Activated B cell treated with CpG ODN at 0.5 μM for 24 hours (primary cell): Measurements from ENCODE around the gene ZBTB7A. TPM values are rescaled to one million over a fixed set of nuclear protein-coding genes. Genes with fewer than 3 reads are reported as not detected.

Source experiments
- ATAC-seq: fragments of 200-7000 bp; cut with Tn5 transposase; one replicate; pipeline ENCODE4 v1.10.0; 2021; ENCODE audit warnings: low read depth, mild to moderate bottlenecking, moderate library complexity
- CTCF ChIA-PET: fragments of 350-600 bp; sonication (Branson Sonifier 250); formaldehyde crosslinking; loops from one replicate; lab custom pipeline; 2021; ENCODE audit warnings: antibody characterized with exemption; lab: Charles Lee
- POLR2A ChIA-PET: fragments of 350-600 bp; sonication (Branson Sonifier 250); formaldehyde crosslinking; loops from one replicate; lab custom pipeline; 2021; ENCODE audit warnings: antibody characterized with exemption; lab: Charles Lee
- DNase-seq: peaks from one replicate; pipeline ENCODE4 v3.0.0; 2022
- H3K27ac Mint-ChIP-seq: one replicate; pipeline ENCODE4 v1.8.0; 2020; ENCODE audit warnings: mixed read lengths
- H3K27me3 Mint-ChIP-seq: one replicate; pipeline ENCODE4 v1.8.0; 2021; ENCODE audit warnings: mixed read lengths
- H3K36me3 Mint-ChIP-seq: one replicate; pipeline ENCODE4 v1.8.0; 2021; ENCODE audit warnings: low read depth, mixed read lengths
- H3K4me1 Mint-ChIP-seq: one replicate; pipeline ENCODE4 v1.8.0; 2021; ENCODE audit warnings: mixed read lengths
- H3K4me3 Mint-ChIP-seq: one replicate; pipeline ENCODE4 v1.8.0; 2020; ENCODE audit warnings: mild to moderate bottlenecking, mixed read lengths
- H3K9me3 Mint-ChIP-seq: one replicate; pipeline ENCODE4 v1.8.0; 2020; ENCODE audit warnings: mixed read lengths
- intact Hi-C: fragments of 100-400 bp; cut with micrococcal nuclease; formaldehyde crosslinking; loops from one replicate; pipeline ENCODE4 v1.15.1; 2024
- total RNA-seq: library from RNA; stranded (reverse); gene quantifications from 2 replicates; pipeline ENCODE4 v1.2.3, GENCODE V29; 2022
- TF ChIP-seq, protein P1 (sequence below): fragments of 200-600 bp; IDR thresholded peaks from one replicate; pipeline ENCODE4 v1.8.0; 2022; ENCODE audit warnings: antibody characterized with exemption, mild to moderate bottlenecking

ZBTB7A gene
- total RNA-seq, 1 donor from 2014 or later: 49.2 TPM

DNA sequence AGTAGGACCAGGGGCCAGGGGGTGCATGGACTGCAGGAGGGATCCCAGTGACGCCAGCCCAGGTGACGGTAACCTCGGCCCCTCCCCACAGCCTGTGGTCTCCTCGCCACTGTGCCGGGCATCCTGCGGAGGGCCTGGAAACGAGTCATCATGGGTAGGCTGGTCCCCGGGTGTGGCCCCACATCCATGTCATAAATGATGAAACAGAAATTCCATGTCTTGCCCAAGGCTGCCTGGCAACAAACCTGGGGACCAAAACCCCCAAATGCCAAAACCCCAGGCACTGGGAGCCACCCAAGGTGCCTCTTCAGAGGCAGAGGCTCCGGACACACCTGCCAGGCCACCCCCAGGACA, 36.4 kb upstream of the ZBTB7A start:
- no peaks in the 10 kb centered on the region for H3K27me3 Mint-ChIP-seq
- DNase-seq (no peak), ATAC-seq (no peak)
- peaks cover 54% of the 10 kb centered on the region for H3K36me3 Mint-ChIP-seq
- H3K4me3 Mint-ChIP-seq: no peak overlapping the region
- no peak overlapping the region for H3K27ac Mint-ChIP-seq
- H3K4me1 Mint-ChIP-seq: peaks cover 18% of the 10 kb centered on the region
- TF ChIP-seq, protein P1, sequence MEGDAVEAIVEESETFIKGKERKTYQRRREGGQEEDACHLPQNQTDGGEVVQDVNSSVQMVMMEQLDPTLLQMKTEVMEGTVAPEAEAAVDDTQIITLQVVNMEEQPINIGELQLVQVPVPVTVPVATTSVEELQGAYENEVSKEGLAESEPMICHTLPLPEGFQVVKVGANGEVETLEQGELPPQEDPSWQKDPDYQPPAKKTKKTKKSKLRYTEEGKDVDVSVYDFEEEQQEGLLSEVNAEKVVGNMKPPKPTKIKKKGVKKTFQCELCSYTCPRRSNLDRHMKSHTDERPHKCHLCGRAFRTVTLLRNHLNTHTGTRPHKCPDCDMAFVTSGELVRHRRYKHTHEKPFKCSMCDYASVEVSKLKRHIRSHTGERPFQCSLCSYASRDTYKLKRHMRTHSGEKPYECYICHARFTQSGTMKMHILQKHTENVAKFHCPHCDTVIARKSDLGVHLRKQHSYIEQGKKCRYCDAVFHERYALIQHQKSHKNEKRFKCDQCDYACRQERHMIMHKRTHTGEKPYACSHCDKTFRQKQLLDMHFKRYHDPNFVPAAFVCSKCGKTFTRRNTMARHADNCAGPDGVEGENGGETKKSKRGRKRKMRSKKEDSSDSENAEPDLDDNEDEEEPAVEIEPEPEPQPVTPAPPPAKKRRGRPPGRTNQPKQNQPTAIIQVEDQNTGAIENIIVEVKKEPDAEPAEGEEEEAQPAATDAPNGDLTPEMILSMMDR: no peak
- intact Hi-C loops: no loop called here
- H3K9me3 Mint-ChIP-seq: no peaks in the 10 kb centered on the region
- POLR2A ChIA-PET: interaction anchor here (1.1 kb wide), 1 partner anchor 13 kb away, joined by 4 read pairs; no protein-coding TSS in a partner anchor
- CTCF ChIA-PET: no interaction called here

DNA sequence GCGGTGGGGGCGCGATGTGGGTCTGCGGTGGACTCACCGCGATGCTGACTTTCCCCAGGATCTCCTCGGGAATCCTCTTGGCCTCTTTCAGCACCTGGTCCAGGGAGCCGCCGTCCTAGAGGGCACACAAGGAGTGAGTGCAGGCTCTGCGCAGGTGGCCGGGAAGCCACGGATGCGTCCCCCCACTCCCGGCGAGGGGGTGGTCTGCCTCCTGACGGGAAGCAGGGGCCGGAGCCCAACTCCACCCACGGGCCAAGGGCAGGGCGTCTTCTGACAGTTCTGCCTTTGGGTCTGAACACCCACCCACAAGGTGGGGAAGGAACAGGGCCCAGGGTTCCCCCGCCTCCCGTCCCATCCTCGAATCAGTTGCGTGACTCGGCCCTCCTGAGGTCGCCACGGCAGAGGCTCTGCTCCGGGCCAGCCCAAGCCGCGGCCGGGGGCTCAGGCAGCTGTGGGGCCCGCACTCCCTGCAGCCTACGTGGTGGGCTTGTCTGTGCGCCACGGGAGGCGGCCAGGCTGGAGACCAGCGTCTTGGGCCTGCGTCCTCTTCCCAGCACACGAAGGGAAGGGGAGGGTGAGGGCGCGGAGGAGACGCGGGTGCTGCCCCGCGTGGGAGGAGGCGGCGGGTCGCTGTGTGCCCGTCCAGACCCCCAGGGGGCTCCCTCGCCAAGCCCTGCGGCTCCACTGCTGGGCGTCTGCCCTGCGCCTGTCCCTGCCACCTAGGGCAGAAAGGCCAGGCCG, 35.8 kb upstream of the ZBTB7A start:
- TF ChIP-seq, protein P1: no peak
- Mint-ChIP-seq H3K36me3 (peaks cover 58% of the 10 kb centered on the region), H3K27ac (no peak overlapping the region), H3K4me3 (no peak overlapping the region), H3K4me1 (peaks cover 13% of the 10 kb centered on the region), H3K9me3 (no peaks in the 10 kb centered on the region), H3K27me3 (no peaks in the 10 kb centered on the region)
- intact Hi-C loops: no loop called here
- CTCF ChIA-PET: no interaction called here
- ATAC-seq (no peak), DNase-seq (no peak)
- POLR2A ChIA-PET: no interaction called here

DNA sequence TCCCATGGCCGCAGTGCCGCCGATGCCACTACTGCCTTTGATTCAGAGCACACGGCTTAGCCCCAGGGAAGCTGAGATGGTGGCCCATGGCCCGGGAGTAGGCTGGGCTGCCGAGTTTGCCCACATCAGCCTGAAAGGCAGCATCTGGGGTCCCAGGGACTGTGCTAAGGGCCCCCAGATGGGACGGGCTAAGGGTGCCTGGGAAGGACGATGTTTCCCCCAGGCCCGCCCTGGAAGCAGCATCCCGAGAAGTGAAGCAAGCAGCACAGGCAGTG, 34.7 kb upstream of the ZBTB7A start:
- DNase-seq (no peak), ATAC-seq (no peak)
- peaks cover 8% of the 10 kb centered on the region for H3K4me1 Mint-ChIP-seq
- H3K36me3 Mint-ChIP-seq: peaks cover 56% of the 10 kb centered on the region
- TF ChIP-seq, protein P1: no peak
- ChIA-PET POLR2A (interaction anchor here (1.1 kb wide), 1 partner anchor 8 kb away, joined by 4 read pairs; no protein-coding TSS in a partner anchor), CTCF (no interaction called here)
- no peak overlapping the region for H3K4me3 Mint-ChIP-seq
- intact Hi-C loops: no loop called here
- no peak overlapping the region for H3K27ac Mint-ChIP-seq
- no peaks in the 10 kb centered on the region for H3K27me3 Mint-ChIP-seq
- H3K9me3 Mint-ChIP-seq: no peaks in the 10 kb centered on the region

DNA sequence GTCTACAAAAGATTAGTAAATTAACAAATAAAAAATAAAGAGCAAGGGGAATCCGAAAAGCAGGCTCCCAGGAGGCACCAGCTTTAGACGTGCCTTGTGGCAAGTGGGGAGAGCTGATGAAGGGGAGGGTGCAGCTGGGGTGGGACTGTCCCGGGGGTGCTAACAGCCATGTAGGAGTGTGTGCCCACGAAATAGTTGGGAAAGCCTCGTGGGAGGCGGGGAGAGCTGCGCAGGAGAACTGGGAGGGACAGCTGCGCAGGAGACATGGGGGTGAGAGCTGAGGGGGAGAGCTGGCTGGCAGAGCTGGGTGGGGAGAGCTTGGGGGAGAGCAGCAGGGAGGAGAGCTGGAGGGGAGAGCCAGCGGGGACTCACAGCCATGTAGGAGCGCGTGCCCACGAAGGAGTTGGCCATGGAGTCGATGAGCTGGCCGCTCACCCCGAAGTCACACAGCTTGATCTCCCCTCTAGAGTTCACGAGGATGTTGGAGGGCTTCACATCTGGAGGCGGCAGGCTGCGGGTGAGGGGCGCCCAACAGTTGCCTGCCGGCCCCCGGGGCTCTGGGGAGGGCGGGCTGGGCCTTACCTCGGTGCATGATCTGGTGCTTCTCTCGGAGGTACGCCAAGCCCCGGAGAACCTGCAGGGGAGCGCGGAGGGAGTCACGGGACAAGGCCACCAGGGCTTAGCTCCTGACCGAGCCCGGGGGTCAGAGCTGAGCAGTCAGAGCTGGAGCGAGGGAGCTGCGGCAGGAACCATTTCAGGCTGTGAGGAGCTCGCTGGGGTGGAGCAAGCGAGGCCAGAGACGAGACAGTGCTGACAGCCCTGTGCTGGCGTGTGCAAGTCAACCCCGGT, 34.2 kb upstream of the ZBTB7A start:
- intact Hi-C loops: no loop called here
- no peak for ATAC-seq
- Mint-ChIP-seq H3K27ac (no peak overlapping the region), H3K27me3 (no peaks in the 10 kb centered on the region), H3K36me3 (peaks cover 59% of the 10 kb centered on the region), H3K4me3 (no peak overlapping the region), H3K9me3 (no peaks in the 10 kb centered on the region), H3K4me1 (peaks cover 8% of the 10 kb centered on the region)
- ChIA-PET POLR2A (interaction anchor here (0.5 to 1.6 kb wide), 5 partner anchors 8 to 1065 kb away, joined by 3 to 4 read pairs (median 4); no protein-coding TSS in a partner anchor), CTCF (no interaction called here)
- no peak for DNase-seq
- TF ChIP-seq, protein P1: no peak

DNA sequence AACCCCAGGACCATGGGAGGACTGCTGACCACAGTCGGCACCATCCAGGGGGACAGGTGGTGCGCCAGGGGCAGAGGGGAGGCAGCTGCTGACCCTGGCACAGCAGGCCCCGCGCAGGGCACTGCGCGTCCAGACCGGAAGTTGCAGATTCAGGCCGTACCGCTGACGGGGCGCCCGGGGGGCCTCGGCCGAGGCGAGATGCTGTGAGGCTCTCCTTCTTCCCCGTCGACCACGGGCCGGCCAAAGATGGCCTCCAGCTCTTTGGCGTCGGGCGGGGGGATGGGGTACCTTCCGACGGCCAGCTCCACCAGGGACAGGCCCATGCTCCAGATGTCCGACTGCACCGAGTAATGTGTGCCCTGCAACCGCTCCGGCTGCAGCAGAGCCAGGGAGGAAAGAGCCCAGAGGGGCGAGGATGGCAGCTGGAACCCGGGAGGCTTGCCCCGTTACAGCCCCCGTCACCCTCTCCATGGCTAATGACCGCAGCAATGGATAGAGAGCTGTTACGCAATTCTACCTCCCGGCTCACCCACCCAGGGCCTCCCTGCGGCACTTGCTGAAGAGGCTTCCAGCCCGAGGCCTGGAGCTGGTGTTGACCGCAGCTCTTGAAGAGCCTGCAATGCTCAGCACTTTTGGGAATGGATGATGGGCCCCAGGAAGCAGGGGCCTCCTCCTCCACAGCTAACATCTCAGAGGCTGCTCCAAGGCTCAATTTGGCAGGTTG, 32.5 kb upstream of the ZBTB7A start:
- Mint-ChIP-seq H3K4me3 (no peak overlapping the region), H3K36me3 (peaks cover 56% of the 10 kb centered on the region), H3K9me3 (no peaks in the 10 kb centered on the region), H3K27ac (no peak overlapping the region), H3K4me1 (no peaks in the 10 kb centered on the region), H3K27me3 (no peaks in the 10 kb centered on the region)
- ChIA-PET POLR2A (no interaction called here), CTCF (no interaction called here)
- DNase-seq (no peak), ATAC-seq (no peak)
- TF ChIP-seq, protein P1: no peak
- intact Hi-C loops: no loop called here
